Measurements from ENCODE around the gene NIPBL. TPM values are rescaled to one million over a fixed set of nuclear protein-coding genes. Genes with fewer than 3 reads are reported as not detected.

NIPBL gene
- total and polyA plus RNA-seq, 2 of the 8 experiments (the other 6 are each of a cell fraction or from before 2014, with no cell fraction given) = 21.1 to 53.5 TPM

DNA sequence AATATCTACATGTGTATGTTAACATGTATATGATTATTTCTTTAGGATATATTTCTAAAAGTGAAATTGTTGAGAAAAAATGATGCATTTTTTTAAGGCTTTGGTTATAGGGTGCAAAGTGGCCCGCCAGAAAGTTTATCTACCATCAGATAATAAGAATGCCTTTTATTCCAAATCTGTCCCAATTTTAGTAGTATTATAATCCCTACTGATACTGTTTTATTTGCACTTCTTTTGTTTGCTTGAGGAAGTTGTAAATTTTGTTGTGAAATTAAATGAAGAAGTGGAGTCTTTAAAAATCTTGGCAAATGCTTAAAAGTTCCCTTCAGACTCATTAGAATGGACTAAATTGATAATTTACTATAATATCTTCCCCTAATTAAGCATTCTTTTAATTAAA lies 73.0 kb downstream of the NIPBL start (continued):
- TF ChIP-seq, protein P1, sequence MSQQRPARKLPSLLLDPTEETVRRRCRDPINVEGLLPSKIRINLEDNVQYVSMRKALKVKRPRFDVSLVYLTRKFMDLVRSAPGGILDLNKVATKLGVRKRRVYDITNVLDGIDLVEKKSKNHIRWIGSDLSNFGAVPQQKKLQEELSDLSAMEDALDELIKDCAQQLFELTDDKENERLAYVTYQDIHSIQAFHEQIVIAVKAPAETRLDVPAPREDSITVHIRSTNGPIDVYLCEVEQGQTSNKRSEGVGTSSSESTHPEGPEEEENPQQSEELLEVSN (IDR thresholded peaks at IDR 0.05) = no peak
- no peak for TF ChIP-seq BRCA1 (IDR thresholded peaks at IDR 0.05; ENCODE audit: low read depth, low read length)
- no peak for TF ChIP-seq CEBPB (IDR thresholded peaks at IDR 0.05; ENCODE audit: low read depth, low read length)
- TF ChIP-seq CBX8 (IDR thresholded peaks at IDR 0.05; ENCODE audit: borderline replicate concordance, low read depth, low read length) = no peak
- TF ChIP-seq TCF12 (IDR thresholded peaks at IDR 0.05; ENCODE audit: low read depth, low read length) = no peak

Measured in H1 (cell line).